ENCODE results near the gene PRPF19.

- TF ChIP-seq CTCF (IDR thresholded peaks at IDR 0.05): no peak
- TF ChIP-seq POLR2AphosphoS5 (IDR thresholded peaks at IDR 0.05): no peak
These were observed 15.7 kb downstream of the PRPF19 start for GRCh38 chr11:60890696-60891095.
